Endothelial cell of umbilical vein (primary cell): Measurements from ENCODE around the gene NXPE3. TPM values are rescaled to one million over a fixed set of nuclear protein-coding genes. Genes with fewer than 3 reads are reported as not detected.

Source experiments
- BruUV-seq: library from RNA; stranded (reverse); fragments of 400-500 nt; replicated peaks from 2 replicates; lab custom pipeline; 2021; lab: Mats Ljungman, UMichigan
- CTCF ChIA-PET: fragments of 300-600, 350-600 bp; sonication (Branson Sonifier 250); formaldehyde crosslinking; loops from one replicate; lab custom pipeline; 2021; ENCODE audit warnings: antibody characterized with exemption, inconsistent platforms; lab: Charles Lee
- POLR2A ChIA-PET: fragments of 300-600, 350-600 bp; sonication (Branson Sonifier 250); formaldehyde crosslinking; loops from one replicate; lab custom pipeline; 2021; ENCODE audit warnings: antibody characterized with exemption, inconsistent platforms; lab: Charles Lee
- DNase-seq: peaks from one replicate; pipeline ENCODE4 v3.0.0-alpha.2; 2011; ENCODE audit warnings: low read depth, low spot score
- FAIRE-seq: peaks from 2 replicates; lab custom pipeline; 2011; peaks lifted over from hg19 to GRCh38; lab: Jason Lieb, UNC
- H2AFZ ChIP-seq: 2 replicates; pipeline ENCODE4 v1.6.0; 2012; ENCODE audit warnings: low read depth, low read length, control low read depth, inconsistent platforms
- H3K27ac ChIP-seq: 2 replicates; pipeline ENCODE4 v1.5.1; 2011; ENCODE audit warnings: low read depth, mild to moderate bottlenecking, control low read depth, low read length, moderate library complexity; ENCODE audit not compliant: insufficient read depth
- H3K27me3 ChIP-seq, 2 experiments: 2 replicates each; pipeline versions ENCODE4 v1.6.0 to v1.6.1; 2011; ENCODE audit warnings: low read length in 2 of 2, mixed read lengths in 1 of 2; ENCODE audit not compliant: control insufficient read depth in 2 of 2, insufficient read depth in 2 of 2
- H3K36me3 ChIP-seq, 2 experiments: 2 replicates in 1 of 2; 3 replicates in 1 of 2; pipeline ENCODE4 v1.5.1; 2011; ENCODE audit warnings: low read length in 2 of 2, mild to moderate bottlenecking in 1 of 2, moderate library complexity in 1 of 2; ENCODE audit not compliant: control insufficient read depth in 2 of 2, insufficient read depth in 2 of 2; ENCODE audit errors: extremely low read depth in 1 of 2
- H3K4me1 ChIP-seq: 3 replicates; pipeline ENCODE4 v1.5.1; 2011; ENCODE audit warnings: mild to moderate bottlenecking, low read length; ENCODE audit not compliant: control insufficient read depth, insufficient read depth; ENCODE audit errors: extremely low read depth
- H3K4me2 ChIP-seq: 2 replicates; pipeline ENCODE4 v1.6.1; 2011; ENCODE audit warnings: low read length, control low read depth, mixed read lengths; ENCODE audit not compliant: insufficient read depth
- H3K4me3 ChIP-seq, 3 experiments: fragments of 200-600 bp in 1 of 3; sonication (generic), shearing (Covaris generic) in 1 of 3; replicated peaks in 1 of 3; 2 replicates each; pipeline ENCODE4 v1.5.1; 2011 to 2016; ENCODE audit warnings: control low read depth in 3 of 3, low read length in 3 of 3, mild to moderate bottlenecking in 2 of 3, inconsistent platforms in 1 of 3, low read depth in 1 of 3, moderate library complexity in 1 of 3; ENCODE audit not compliant: insufficient read depth in 1 of 3
- H3K79me2 ChIP-seq: 2 replicates; pipeline ENCODE4 v1.6.0; 2012; ENCODE audit warnings: low read length, inconsistent platforms; ENCODE audit not compliant: control insufficient read depth, insufficient read depth
- H3K9ac ChIP-seq: replicated peaks from 2 replicates; pipeline ENCODE3; 2011; ENCODE audit warnings: low read length, control low read depth; ENCODE audit not compliant: insufficient read depth; ENCODE audit errors: extremely low read depth
- H3K9me1 ChIP-seq: replicated peaks from 3 replicates; pipeline ENCODE4 v1.6.0; 2011; ENCODE audit warnings: mild to moderate bottlenecking, low read length; ENCODE audit not compliant: control insufficient read depth, insufficient read depth; ENCODE audit errors: extremely low read depth
- H3K9me3 ChIP-seq: replicated peaks from 2 replicates; pipeline ENCODE4 v1.5.1; 2012; ENCODE audit warnings: low read length, inconsistent platforms; ENCODE audit not compliant: control insufficient read depth, insufficient read depth
- H4K20me1 ChIP-seq: replicated peaks from 2 replicates; pipeline ENCODE3; 2011; ENCODE audit warnings: mild to moderate bottlenecking, low read length; ENCODE audit not compliant: control insufficient read depth, insufficient read depth; ENCODE audit errors: extremely low read depth
- CTCF ChIP-seq, 2 donors: IDR thresholded peaks; 1 replicate in 1 of 2; 2 replicates in 1 of 2; pipeline ENCODE4 v1.5.1; 2011; ENCODE audit warnings: low read length in 2 of 2, mild to moderate bottlenecking in 2 of 2, moderate library complexity in 2 of 2, control low read depth in 1 of 2, inconsistent platforms in 1 of 2, low read depth in 1 of 2; ENCODE audit not compliant: insufficient read depth in 1 of 2; ENCODE audit errors: extremely low read depth in 1 of 2
- EZH2 ChIP-seq: IDR thresholded peaks from 2 replicates; pipeline ENCODE4 v1.6.1; 2012; ENCODE audit warnings: borderline replicate concordance, low read depth, mild to moderate bottlenecking, moderate library complexity, low read length, inconsistent platforms; ENCODE audit not compliant: severe bottlenecking
- FOS ChIP-seq: IDR thresholded peaks from 2 replicates; pipeline ENCODE4 v1.6.1; 2011; ENCODE audit warnings: mild to moderate bottlenecking, low read length, moderate library complexity, borderline replicate concordance; ENCODE audit not compliant: insufficient read depth
- GATA2 ChIP-seq: IDR thresholded peaks from 2 replicates; pipeline ENCODE4 v1.7.0; 2011; ENCODE audit warnings: low read depth, mild to moderate bottlenecking, moderate library complexity, mixed read lengths, low read length; ENCODE audit not compliant: insufficient read length, insufficient read depth
- JUN ChIP-seq: IDR thresholded peaks from 2 replicates; pipeline ENCODE4 v1.6.1; 2011; ENCODE audit warnings: borderline replicate concordance, low read depth; ENCODE audit not compliant: insufficient read length, insufficient read depth
- MAX ChIP-seq: IDR thresholded peaks from 2 replicates; pipeline ENCODE4 v1.6.1; 2011; ENCODE audit not compliant: insufficient read depth, insufficient read length
- MYC ChIP-seq: IDR thresholded peaks from one replicate; pipeline ENCODE4 v1.6.1; 2011; ENCODE audit warnings: mild to moderate bottlenecking, low read depth, low read length
- POLR2A ChIP-seq: IDR thresholded peaks from 2 replicates; pipeline ENCODE4 v1.6.1; 2012; ENCODE audit warnings: low read depth, mild to moderate bottlenecking, control low read depth, low read length
- POLR2AphosphoS5 ChIP-seq: IDR thresholded peaks from 2 replicates; pipeline ENCODE4 v1.6.1; 2012; ENCODE audit warnings: low read depth, mild to moderate bottlenecking, control low read depth, low read length, moderate library complexity; ENCODE audit not compliant: insufficient read depth
- dilution Hi-C: fragments of 300-500 bp; cut with MboI; formaldehyde crosslinking; loops from one replicate; pipeline ENCODE4 v1.15.0; 2019; ENCODE audit warnings: low sequenced_read_pairs; ENCODE audit not compliant: extremely low pct_ligation_motif_present
- intact Hi-C: fragments of 100-400 bp; cut with micrococcal nuclease; formaldehyde crosslinking; loops from one replicate; pipeline ENCODE4 v1.10.0; 2022
- polyA plus RNA-seq, 4 experiments: library from polyadenylated mRNA; depleted of rRNA in 3 of 4; stranded (reverse) in 3 of 4; unstranded in 1 of 4; fragments of >200 nt; gene quantifications; 2 replicates each; pipeline versions ENCODE4 v1.2.1 to v1.2.3, GENCODE V29; 2011 to 2012; ENCODE audit warnings: missing spikeins in 1 of 4
- total RNA-seq: library from RNA; stranded (reverse); gene quantifications from 2 replicates; pipeline ENCODE4 v1.2.3, GENCODE V29; 2021

Gene NXPE3
- total and polyA plus RNA-seq, 2 donors (not counting 3 experiments of a cell fraction or from before 2014, with no cell fraction given), result 13.7 to 20.3 TPM

- TF ChIP-seq MYC (no peak), GATA2 (no peak), FOS (no peak), EZH2 (no peak), MAX (no peak), POLR2AphosphoS5 (no peak), POLR2A (no peak), JUN (no peak), CTCF (IDR thresholded peaks at IDR 0.05; ENCODE audit: extremely low read depth in 1 of 2, insufficient read depth in 1 of 2, low read depth in 1 of 2, low read length in 2 of 2) (no peak)
- no peak for FAIRE-seq
- dilution Hi-C loops (no loop called here), intact Hi-C loops (no loop called here)
- Histone ChIP-seq H3K4me1 (peaks cover 18% of the 10 kb centered on the region), H3K4me3 (no peak overlapping the region), H3K27me3 (no peaks in the 10 kb centered on the region), H2AFZ (no peak overlapping the region), H3K9me3 (no peaks in the 10 kb centered on the region), H3K27ac (no peak overlapping the region), H3K79me2 (peaks cover 9% of the 10 kb centered on the region), H3K9me1 (no peaks in the 10 kb centered on the region), H3K4me2 (no peak overlapping the region), H3K9ac (no peak overlapping the region), H4K20me1 (no peaks in the 10 kb centered on the region), H3K36me3 (peaks cover 10 to 27% of the 10 kb centered on the region in 2 experiments)
- no peak for DNase-seq
- POLR2A ChIA-PET, result no interaction called here
- CTCF ChIA-PET, result no interaction called here
- no TSS peak for BruUV-seq
Measured at GRCh38 chr3:101730839-101731238, 48.2 kb upstream of the NXPE3 start.
